ENCODE data around the gene ZNF774.

ZNF774 gene

DNA sequence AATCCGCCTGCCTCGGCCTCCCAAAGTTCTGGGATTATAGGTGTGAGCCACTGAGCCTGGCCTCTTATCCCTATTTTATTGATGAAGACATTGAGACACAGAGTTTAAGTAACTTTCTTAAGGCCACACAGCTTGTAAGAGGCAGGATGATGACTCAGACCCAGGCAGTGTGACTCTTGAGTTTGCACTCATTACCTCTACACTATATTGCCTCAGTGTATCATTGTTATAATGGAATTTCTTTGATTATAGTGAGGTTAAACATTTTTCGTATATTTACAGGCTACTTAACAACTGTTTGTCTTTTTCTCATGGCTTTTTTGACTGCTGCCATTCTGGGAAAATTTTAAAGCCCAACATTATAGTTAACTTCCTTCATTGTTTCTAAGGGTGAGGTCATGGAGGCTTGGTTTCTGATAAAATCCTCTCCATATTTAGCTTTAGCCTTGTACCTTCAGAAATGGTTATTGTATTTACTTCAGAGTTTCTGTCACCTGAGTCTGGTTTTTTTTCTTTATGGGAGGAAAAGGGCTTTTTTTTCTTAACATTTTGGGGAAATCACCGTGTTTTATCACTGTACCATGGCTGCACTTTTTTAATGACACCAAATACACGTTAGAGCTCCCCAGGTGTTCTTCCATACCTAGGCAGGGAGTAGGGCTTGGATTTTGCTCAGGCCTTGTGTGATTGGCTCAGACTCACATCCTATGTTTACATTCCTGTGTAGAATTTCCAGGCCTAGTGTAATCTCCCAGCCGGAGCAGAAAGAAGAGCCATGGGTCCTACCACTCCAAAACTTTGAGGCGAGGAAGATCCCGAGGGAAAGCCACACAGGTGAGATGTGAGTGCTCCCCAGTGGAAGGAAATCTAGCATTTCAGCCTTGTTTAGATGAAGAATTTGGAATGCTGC is 6.3 kb downstream of the ZNF774 start:
- TF ChIP-seq, protein P1, sequence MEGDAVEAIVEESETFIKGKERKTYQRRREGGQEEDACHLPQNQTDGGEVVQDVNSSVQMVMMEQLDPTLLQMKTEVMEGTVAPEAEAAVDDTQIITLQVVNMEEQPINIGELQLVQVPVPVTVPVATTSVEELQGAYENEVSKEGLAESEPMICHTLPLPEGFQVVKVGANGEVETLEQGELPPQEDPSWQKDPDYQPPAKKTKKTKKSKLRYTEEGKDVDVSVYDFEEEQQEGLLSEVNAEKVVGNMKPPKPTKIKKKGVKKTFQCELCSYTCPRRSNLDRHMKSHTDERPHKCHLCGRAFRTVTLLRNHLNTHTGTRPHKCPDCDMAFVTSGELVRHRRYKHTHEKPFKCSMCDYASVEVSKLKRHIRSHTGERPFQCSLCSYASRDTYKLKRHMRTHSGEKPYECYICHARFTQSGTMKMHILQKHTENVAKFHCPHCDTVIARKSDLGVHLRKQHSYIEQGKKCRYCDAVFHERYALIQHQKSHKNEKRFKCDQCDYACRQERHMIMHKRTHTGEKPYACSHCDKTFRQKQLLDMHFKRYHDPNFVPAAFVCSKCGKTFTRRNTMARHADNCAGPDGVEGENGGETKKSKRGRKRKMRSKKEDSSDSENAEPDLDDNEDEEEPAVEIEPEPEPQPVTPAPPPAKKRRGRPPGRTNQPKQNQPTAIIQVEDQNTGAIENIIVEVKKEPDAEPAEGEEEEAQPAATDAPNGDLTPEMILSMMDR (IDR thresholded peaks at IDR 0.05; ENCODE audit: low read depth, low read length), result no peak
- DNase-seq (ENCODE audit: extremely low read depth, low read depth), result no peak

DNA sequence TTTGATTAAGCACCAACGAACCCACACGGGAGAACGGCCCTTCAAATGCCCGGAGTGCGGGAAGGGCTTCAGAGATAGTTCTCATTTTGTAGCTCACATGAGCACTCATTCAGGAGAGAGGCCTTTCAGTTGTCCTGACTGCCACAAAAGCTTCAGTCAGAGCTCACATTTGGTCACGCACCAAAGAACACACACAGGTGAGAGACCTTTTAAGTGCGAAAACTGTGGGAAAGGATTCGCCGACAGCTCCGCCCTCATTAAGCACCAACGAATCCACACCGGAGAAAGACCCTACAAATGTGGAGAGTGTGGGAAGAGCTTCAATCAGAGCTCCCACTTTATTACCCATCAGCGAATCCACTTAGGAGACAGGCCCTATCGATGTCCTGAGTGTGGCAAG is 8.7 kb downstream of the ZNF774 start:
- DNase-seq (ENCODE audit: extremely low read depth, low read depth), result no peak
- TF ChIP-seq, protein P1 (IDR thresholded peaks at IDR 0.05; ENCODE audit: low read depth, low read length), result no peak

- peak; percentile 48 for DNase-seq (ENCODE audit: extremely low read depth, low read depth)
- TF ChIP-seq, protein P1 (IDR thresholded peaks at IDR 0.05; ENCODE audit: low read depth, low read length), result no peak
These were observed 10.8 kb downstream of the ZNF774 start for GRCh38 chr15:90362936-90363212.

DNA sequence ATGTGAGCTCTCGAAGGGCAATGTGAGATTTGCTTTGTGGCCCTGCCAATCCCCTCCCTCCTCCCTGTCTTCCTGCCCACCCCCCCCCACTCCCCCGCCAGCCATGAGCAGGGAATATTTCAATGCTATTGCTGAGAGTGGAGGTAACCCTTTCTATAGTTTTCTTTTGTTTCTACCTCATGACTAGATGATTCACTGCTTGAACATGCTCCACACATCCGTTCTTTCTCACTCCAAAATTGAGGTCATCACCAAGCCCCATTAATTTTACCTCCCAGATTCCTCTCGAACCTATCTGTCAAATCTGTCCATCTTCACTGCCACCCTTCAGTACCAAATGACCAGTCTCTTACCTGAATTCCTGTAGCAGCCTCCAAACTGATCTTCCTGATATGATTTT is 12.2 kb downstream of the ZNF774 start:
- TF ChIP-seq, protein P1 (IDR thresholded peaks at IDR 0.05; ENCODE audit: low read depth, low read length), result no peak

GRCh38 chr15:90365414-90366055 is 13.5 kb downstream of the ZNF774 start:
- no peak for DNase-seq (ENCODE audit: extremely low read depth, low read depth)
- TF ChIP-seq, protein P1 (IDR thresholded peaks at IDR 0.05; ENCODE audit: low read depth, low read length), result no peak

More for the DNA sequence above, 12.2 kb downstream of the ZNF774 start:
- DNase-seq (ENCODE audit: extremely low read depth, low read depth), result no peak

- TF ChIP-seq, protein P1 (IDR thresholded peaks at IDR 0.05; ENCODE audit: low read depth, low read length), result no peak
- no peak for DNase-seq (ENCODE audit: extremely low read depth, low read depth)
These were observed 15.5 kb downstream of the ZNF774 start for GRCh38 chr15:90367576-90367975.

DNA sequence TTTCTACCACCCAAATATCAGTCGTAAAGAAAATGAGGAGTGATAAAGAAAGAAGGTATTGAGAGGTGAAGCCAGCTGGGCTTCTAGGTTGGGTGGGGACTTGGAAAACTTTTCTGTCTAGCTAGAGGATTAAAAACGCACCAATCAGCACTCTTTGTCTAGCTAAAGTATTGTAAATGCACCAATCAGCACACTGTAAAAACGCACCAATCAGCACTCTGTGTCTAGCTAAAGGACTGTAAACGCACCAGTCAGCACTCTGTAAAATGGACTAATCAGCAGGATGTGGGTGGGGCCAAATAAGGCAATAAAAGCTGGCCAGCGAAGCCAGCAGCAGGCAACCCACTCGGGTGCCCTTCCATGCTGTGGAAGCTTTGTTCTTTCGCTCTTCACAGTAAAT is 23.0 kb downstream of the ZNF774 start:
- no peak for DNase-seq (ENCODE audit: extremely low read depth, low read depth)

More for the DNA sequence above, 23.0 kb downstream of the ZNF774 start:
- TF ChIP-seq, protein P1 (IDR thresholded peaks at IDR 0.05; ENCODE audit: low read depth, low read length), result no peak
